ENCODE results near the gene STK38. TPM values are rescaled to one million over a fixed set of nuclear protein-coding genes. Genes with fewer than 3 reads are reported as not detected.

The STK38 gene
- total RNA-seq, 1 experiment from 2014 or later: 20.1 TPM

DNA sequence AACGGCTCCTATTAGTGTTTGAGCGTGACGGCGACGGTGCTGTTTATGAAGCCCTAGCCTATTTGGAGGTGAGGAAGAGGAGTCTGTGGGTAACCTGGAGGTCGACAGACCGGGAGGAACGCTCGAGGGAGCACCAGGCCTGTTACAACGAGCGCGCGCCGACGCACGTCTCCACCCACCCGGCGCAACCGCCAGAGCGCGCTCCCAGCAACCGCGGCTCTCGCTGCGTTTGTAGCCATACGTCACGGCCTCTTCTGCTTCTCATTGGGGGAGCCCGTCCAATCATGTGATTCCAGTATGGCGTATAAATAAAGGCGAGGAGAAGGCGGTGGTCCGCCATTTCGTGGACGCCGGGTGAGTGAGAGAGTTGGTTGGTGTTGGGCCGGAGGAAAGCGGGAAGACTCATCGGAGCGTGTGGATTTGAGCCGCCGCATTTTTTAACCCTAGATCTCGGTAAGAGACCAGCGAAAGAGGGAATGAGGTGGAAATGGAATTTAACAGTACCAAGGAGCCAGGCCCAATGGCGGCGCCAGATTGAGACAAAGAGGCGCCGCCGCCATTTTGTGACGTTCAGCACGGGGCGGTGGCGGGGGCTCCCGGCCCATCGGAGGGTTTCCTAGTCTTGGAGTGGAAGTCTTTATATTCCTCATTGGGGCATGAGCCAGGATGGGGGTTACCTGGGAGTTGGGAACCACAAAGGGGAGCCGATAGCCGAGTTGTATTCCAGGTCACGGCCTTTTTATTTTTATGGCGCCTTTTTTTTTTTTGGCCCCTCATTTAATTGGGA lies 46.9 kb upstream of the STK38 start, which contains the start of gene SRSF3:
Gene SRSF3 (plus strand): TSS at position 334 of the 787 bp plus-strand sequence. CDS start 2,401 bp downstream, outside the sequence.
- peaks cover 12 to 47% of the 10 kb centered on the region in 2 experiments for H3K4me1 ChIP-seq (ENCODE audit: control insufficient read depth in 1 of 2, insufficient read depth in 2 of 2, low read length in 2 of 2)
- peak within 1 kb of the TSS; percentile 92 for H3K9ac ChIP-seq (ENCODE audit: low read length)
- H3K4me3 ChIP-seq (replicated peaks in 1 of 2; ENCODE audit: low read depth in 1 of 2, low read length in 2 of 2): peak within 1 kb of the TSS; percentile 88
- POLR2A ChIA-PET: interaction anchor here (0.8 to 1.7 kb wide), 6 partner anchors 14 to 153 kb away, joined by 3 to 9 read pairs (median 3); partner anchors contain the start of gene CDKN1A
- TSS peak; percentile 62 for BruUV-seq (replicated peaks)
- peaks cover 44% of the 10 kb centered on the region for H4K20me1 ChIP-seq (ENCODE audit: insufficient read depth)
- DNase-seq (ENCODE audit: low read depth, low spot score) (peak; percentile 95), ATAC-seq (peak; percentile 92)
- RAD21 ChIA-PET (ENCODE audit: low non-redundant PET in 1 of 2, low total read pairs in 2 of 2, uncharacterized antibody in 2 of 2, unreplicated experiment in 2 of 2): no interaction called here
- CTCF ChIA-PET: no interaction called here
- H3K9me2 ChIP-seq (ENCODE audit: insufficient read depth): no peaks in the 10 kb centered on the region
- peak within 1 kb of the TSS; percentile 60 for H2AFZ ChIP-seq (ENCODE audit: low read depth, low read length, poor library complexity, severe bottlenecking)
- H3K9me3 ChIP-seq (ENCODE audit: control insufficient read depth in 1 of 2, insufficient read depth in 1 of 2, low read depth in 1 of 2, low read length in 2 of 2): no peaks in the 10 kb centered on the region
- intact Hi-C loops (cut with micrococcal nuclease): loop anchor here (5.0 kb wide), 2 partner anchors 152 to 172 kb away; partner anchors contain the start of genes KCTD20 and PXT1
- H3K79me2 ChIP-seq (ENCODE audit: insufficient read depth, low read length): peaks cover 50% of the 10 kb centered on the region
- H3K27ac ChIP-seq (ENCODE audit: low read depth, low read length): peak within 1 kb of the TSS; percentile 98
- H3K36me3 ChIP-seq (ENCODE audit: control insufficient read depth in 1 of 2, insufficient read depth in 2 of 2, low read length in 2 of 2): peaks cover 30 to 42% of the 10 kb centered on the region in 2 experiments
- H3K27me3 ChIP-seq (ENCODE audit: insufficient read depth, low read length): no peaks in the 10 kb centered on the region
- peak within 1 kb of the TSS; percentile 76 for H3K4me2 ChIP-seq (ENCODE audit: low read length)
- TF ChIP-seq, protein P1, sequence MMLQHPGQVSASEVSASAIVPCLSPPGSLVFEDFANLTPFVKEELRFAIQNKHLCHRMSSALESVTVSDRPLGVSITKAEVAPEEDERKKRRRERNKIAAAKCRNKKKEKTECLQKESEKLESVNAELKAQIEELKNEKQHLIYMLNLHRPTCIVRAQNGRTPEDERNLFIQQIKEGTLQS (IDR thresholded peaks at IDR 0.05): no peak
- TF ChIP-seq ELF1 (IDR thresholded peaks at IDR 0.05; ENCODE audit: borderline replicate concordance, low read depth): no peak
- TF ChIP-seq EZH2phosphoT487 (IDR thresholded peaks at IDR 0.05; ENCODE audit: borderline replicate concordance): no peak
- TF ChIP-seq POLR2A (IDR thresholded peaks at IDR 0.05; ENCODE audit: borderline replicate concordance, extremely low read depth, insufficient read depth, insufficient read length): peak; percentile 98
- TF ChIP-seq, protein P2, sequence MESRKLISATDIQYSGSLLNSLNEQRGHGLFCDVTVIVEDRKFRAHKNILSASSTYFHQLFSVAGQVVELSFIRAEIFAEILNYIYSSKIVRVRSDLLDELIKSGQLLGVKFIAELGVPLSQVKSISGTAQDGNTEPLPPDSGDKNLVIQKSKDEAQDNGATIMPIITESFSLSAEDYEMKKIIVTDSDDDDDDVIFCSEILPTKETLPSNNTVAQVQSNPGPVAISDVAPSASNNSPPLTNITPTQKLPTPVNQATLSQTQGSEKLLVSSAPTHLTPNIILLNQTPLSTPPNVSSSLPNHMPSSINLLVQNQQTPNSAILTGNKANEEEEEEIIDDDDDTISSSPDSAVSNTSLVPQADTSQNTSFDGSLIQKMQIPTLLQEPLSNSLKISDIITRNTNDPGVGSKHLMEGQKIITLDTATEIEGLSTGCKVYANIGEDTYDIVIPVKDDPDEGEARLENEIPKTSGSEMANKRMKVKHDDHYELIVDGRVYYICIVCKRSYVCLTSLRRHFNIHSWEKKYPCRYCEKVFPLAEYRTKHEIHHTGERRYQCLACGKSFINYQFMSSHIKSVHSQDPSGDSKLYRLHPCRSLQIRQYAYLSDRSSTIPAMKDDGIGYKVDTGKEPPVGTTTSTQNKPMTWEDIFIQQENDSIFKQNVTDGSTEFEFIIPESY (IDR thresholded peaks at IDR 0.05; ENCODE audit: extremely low read depth, insufficient replicate concordance, low read length): peak; percentile 45
- peak; percentile 30 for TF ChIP-seq JUND (IDR thresholded peaks at IDR 0.05)
- TF ChIP-seq CEBPB (IDR thresholded peaks at IDR 0.05; ENCODE audit: low read depth): no peak
- TF ChIP-seq, protein P3, sequence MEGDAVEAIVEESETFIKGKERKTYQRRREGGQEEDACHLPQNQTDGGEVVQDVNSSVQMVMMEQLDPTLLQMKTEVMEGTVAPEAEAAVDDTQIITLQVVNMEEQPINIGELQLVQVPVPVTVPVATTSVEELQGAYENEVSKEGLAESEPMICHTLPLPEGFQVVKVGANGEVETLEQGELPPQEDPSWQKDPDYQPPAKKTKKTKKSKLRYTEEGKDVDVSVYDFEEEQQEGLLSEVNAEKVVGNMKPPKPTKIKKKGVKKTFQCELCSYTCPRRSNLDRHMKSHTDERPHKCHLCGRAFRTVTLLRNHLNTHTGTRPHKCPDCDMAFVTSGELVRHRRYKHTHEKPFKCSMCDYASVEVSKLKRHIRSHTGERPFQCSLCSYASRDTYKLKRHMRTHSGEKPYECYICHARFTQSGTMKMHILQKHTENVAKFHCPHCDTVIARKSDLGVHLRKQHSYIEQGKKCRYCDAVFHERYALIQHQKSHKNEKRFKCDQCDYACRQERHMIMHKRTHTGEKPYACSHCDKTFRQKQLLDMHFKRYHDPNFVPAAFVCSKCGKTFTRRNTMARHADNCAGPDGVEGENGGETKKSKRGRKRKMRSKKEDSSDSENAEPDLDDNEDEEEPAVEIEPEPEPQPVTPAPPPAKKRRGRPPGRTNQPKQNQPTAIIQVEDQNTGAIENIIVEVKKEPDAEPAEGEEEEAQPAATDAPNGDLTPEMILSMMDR (IDR thresholded peaks at IDR 0.05 in 2 of 3, conservative IDR thresholded peaks at IDR 0.05 in 1 of 3; ENCODE audit: borderline replicate concordance in 1 of 3, insufficient read depth in 1 of 3, low read depth in 2 of 3, low read length in 2 of 3): peak in 2 of 3 experiments; percentile 15 to 23; a peak in 1 of 6 replicates
- no peak for TF ChIP-seq EZH2 (IDR thresholded peaks at IDR 0.05)
- peak; percentile 100 for TF ChIP-seq POLR2AphosphoS5 (IDR thresholded peaks at IDR 0.05; ENCODE audit: low read depth, low read length)
- TF ChIP-seq, protein P4, sequence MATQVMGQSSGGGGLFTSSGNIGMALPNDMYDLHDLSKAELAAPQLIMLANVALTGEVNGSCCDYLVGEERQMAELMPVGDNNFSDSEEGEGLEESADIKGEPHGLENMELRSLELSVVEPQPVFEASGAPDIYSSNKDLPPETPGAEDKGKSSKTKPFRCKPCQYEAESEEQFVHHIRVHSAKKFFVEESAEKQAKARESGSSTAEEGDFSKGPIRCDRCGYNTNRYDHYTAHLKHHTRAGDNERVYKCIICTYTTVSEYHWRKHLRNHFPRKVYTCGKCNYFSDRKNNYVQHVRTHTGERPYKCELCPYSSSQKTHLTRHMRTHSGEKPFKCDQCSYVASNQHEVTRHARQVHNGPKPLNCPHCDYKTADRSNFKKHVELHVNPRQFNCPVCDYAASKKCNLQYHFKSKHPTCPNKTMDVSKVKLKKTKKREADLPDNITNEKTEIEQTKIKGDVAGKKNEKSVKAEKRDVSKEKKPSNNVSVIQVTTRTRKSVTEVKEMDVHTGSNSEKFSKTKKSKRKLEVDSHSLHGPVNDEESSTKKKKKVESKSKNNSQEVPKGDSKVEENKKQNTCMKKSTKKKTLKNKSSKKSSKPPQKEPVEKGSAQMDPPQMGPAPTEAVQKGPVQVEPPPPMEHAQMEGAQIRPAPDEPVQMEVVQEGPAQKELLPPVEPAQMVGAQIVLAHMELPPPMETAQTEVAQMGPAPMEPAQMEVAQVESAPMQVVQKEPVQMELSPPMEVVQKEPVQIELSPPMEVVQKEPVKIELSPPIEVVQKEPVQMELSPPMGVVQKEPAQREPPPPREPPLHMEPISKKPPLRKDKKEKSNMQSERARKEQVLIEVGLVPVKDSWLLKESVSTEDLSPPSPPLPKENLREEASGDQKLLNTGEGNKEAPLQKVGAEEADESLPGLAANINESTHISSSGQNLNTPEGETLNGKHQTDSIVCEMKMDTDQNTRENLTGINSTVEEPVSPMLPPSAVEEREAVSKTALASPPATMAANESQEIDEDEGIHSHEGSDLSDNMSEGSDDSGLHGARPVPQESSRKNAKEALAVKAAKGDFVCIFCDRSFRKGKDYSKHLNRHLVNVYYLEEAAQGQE (IDR thresholded peaks at IDR 0.05; ENCODE audit: low read depth): no peak
- TF ChIP-seq CBX3 (IDR thresholded peaks at IDR 0.05; ENCODE audit: low read depth): no peak
- TF ChIP-seq EGR1 (IDR thresholded peaks at IDR 0.05; ENCODE audit: low read depth): peak; percentile 68
- TF ChIP-seq ZFX (IDR thresholded peaks at IDR 0.05): peak; percentile 63
- TF ChIP-seq SIN3A (IDR thresholded peaks at IDR 0.05; ENCODE audit: low read depth): peak; percentile 93
- no peak for TF ChIP-seq RAD21 (IDR thresholded peaks at IDR 0.05; ENCODE audit: low read depth)
- TF ChIP-seq FOSL1 (IDR thresholded peaks at IDR 0.05; ENCODE audit: low read depth): no peak
- TF ChIP-seq, protein P5, sequence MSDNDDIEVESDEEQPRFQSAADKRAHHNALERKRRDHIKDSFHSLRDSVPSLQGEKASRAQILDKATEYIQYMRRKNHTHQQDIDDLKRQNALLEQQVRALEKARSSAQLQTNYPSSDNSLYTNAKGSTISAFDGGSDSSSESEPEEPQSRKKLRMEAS (IDR thresholded peaks at IDR 0.05): peak; percentile 77
- TF ChIP-seq TCF7L2 (IDR thresholded peaks at IDR 0.05; ENCODE audit: borderline replicate concordance, extremely low read depth, insufficient read depth, insufficient read length): peak; percentile 72

Measured in HCT116 (cell line).